Gastroesophageal sphincter (tissue), 4 donors: ENCODE data around the gene ITCH. TPM values are rescaled to one million over a fixed set of nuclear protein-coding genes. Genes with fewer than 3 reads are reported as not detected.
A peak's percentile ranks its signal among the peaks of the same experiment; 100 is the strongest.
"Not testable (repeated sequence)": the region's sequence is repeated elsewhere in the genome, so short reads cannot be mapped to it uniquely, and the experiment has no call there.

ENCODE experiments used
- ATAC-seq: fragments of 150-250 bp; one replicate; pipeline ENCODE4 v1.9.1; 2016; ENCODE audit warnings: mild to moderate bottlenecking, moderate library complexity
- H3K27ac ChIP-seq, 4 donors: fragments of 200-600 bp; sonication (generic) in 3 of 4; 1 replicate in 3 of 4; 2 replicates in 1 of 4; pipeline ENCODE4 v1.5.1; 2016 to 2019
- H3K27me3 ChIP-seq: fragments of 200-600 bp; sonication (generic); one replicate; pipeline ENCODE4 v1.5.1; 2019
- H3K36me3 ChIP-seq, 2 donors: fragments of 200-600 bp; sonication (generic); one replicate each; pipeline ENCODE4 v1.5.1; 2019; ENCODE audit warnings: control low read depth in 1 of 2
- H3K4me1 ChIP-seq, 3 donors: fragments of 200-600 bp; sonication (generic); 1 replicate in 2 of 3; 2 replicates in 1 of 3; pipeline ENCODE4 v1.5.1; 2016 to 2019; ENCODE audit warnings: control low read depth in 2 of 3
- H3K4me3 ChIP-seq, 2 donors: fragments of 200-600 bp; sonication (generic); one replicate each; pipeline ENCODE4 v1.5.1; 2019; ENCODE audit warnings: mild to moderate bottlenecking in 1 of 2, moderate library complexity in 1 of 2
- H3K9me3 ChIP-seq, 3 donors: fragments of 200-600 bp; sonication (generic); one replicate each; pipeline ENCODE4 v1.5.1; 2017 to 2019; ENCODE audit warnings: control low read depth in 2 of 3
- CTCF ChIP-seq, 4 experiments: fragments of 200-600 bp in 2 of 4; fragments of 450-650 bp in 2 of 4; sonication (generic) in 1 of 4; IDR thresholded peaks; one replicate each; pipeline ENCODE4 v1.5.1; 2017 to 2019; ENCODE audit warnings: antibody characterized with exemption in 4 of 4, mild to moderate bottlenecking in 2 of 4, moderate library complexity in 2 of 4
- EP300 ChIP-seq: sonication (generic); formaldehyde crosslinking; IDR thresholded peaks from one replicate; pipeline ENCODE4 v1.6.1; 2017; ENCODE audit warnings: antibody characterized with exemption, mild to moderate bottlenecking
- POLR2A ChIP-seq, 2 donors: fragments of 450-650 bp; IDR thresholded peaks; one replicate each; pipeline ENCODE4 v1.6.1; 2017; ENCODE audit warnings: antibody characterized with exemption in 2 of 2, mild to moderate bottlenecking in 2 of 2, moderate library complexity in 1 of 2
- POLR2AphosphoS5 ChIP-seq: sonication (generic); formaldehyde crosslinking; IDR thresholded peaks from one replicate; pipeline ENCODE4 v1.6.1; 2017; ENCODE audit warnings: antibody characterized with exemption
- WGBS, 2 donors: methylation state at CpG; one replicate each; pipeline ENCODE4 v1.1.5; 2018; ENCODE audit warnings: low coverage in 1 of 2; 5-methylcytosine and 5-hydroxymethylcytosine counted together
- total RNA-seq, 4 donors: library from RNA; depleted of rRNA; stranded (reverse); fragments of >200 nt; gene quantifications; one replicate each; pipeline ENCODE4 v1.1.0, GENCODE V29; 2016

ITCH gene
- total RNA-seq, 4 donors from 2014 or later, result 59.5 to 75.5 (median 65.1) TPM

DNA sequence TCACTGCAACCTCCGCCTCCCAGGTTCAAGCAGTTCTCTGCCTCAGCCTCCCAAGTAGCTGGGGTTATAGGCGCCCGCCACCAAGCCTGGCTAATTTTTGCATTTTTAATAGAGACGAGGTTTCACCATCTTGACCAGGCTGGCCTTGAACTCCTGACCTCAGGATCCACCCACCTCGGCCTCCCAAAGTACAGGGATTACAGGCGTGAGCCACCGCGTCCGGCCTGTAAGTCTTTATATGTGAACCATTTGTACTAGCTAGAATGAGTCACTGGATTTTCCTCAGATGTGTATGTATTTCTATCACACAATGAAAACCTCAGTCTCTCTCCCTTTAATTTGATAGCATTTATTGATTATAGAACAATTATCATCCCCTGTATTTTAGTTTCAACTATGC, 34.0 kb downstream of the ITCH start:
- Histone ChIP-seq H3K4me1 (peaks cover 0 to 36% (median 0%) of the 10 kb centered on the region in 3 donors), H3K9me3 (no peaks in the 10 kb centered on the region), H3K4me3 (no peak overlapping the region), H3K27me3 (no peaks in the 10 kb centered on the region), H3K27ac (peak overlapping the region in 2 of 4 donors; percentile 2 to 9), H3K36me3 (peaks cover 0 to 57% of the 10 kb centered on the region in 2 donors)
- WGBS, 2 donors, result 83 to 98% methylated on average over 1 to 6 of the region's 9 CpGs
- TF ChIP-seq POLR2A (IDR thresholded peaks at IDR 0.05) (no peak), EP300 (no peak), CTCF (IDR thresholded peaks at IDR 0.05) (no peak), POLR2AphosphoS5 (no peak)
- no peak for ATAC-seq

DNA sequence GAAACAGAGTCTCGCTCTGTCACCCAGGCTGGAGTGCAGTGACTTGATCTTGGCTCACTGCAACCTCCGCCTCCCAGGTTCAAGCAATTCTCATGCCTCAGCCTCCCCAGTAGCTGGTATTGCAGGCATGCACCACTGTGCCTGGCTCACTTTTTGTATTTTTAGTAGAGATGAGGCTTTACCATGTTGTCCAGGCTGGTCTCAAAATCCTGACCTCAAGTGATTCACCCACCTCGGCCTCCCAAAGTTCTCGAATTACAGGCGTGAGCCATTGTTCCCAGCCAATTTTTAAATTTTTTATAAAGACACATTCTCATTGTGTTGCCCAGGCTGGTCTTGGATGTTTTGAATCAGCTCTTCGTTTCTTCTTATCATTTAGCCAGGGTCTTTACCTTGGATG, 37.7 kb downstream of the ITCH start:
- not testable (repeated sequence) for ATAC-seq, H3K27me3 ChIP-seq, H3K4me3 ChIP-seq, H3K27ac ChIP-seq, H3K9me3 ChIP-seq
- 82% methylated on average over 6 of the region's 6 CpGs for WGBS, 2 donors
- Histone ChIP-seq H3K4me1 (peaks cover 0 to 63% (median 0%) of the 10 kb centered on the region in 3 donors), H3K36me3 (peaks cover 0 to 26% of the 10 kb centered on the region in 2 donors)

DNA sequence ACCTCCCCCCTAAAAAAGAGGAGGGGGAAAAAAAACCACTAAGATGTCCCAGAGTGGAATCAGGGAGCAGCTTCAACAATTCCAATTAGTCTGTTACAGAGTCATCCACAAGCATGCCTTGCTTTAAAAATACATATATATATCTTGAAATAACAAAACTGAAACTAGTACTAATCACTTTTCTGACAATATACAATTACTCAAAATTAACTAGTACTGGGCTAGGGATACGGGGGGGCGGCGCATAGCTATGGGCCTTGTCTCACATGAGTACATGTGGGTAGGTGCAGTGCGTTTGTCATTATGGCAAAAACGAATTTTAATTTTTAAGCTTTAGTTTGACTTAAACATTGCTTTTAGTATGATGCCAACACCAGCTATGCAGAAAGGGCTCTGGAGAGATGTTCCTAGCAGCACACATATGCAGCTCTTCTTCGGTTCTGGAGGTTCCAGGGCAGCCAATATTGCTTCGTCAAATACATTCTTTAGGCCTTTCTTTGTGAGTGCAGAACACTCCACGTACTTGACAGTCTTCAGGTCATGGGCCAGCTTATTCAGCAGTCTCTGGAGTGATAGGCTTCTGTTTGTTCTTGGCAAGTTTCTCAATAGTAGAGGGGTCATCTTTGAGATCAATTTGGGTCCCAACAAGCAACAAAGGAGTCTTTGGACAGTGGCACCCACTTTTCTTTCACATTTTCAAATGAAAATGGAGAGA, 38.8 kb downstream of the ITCH start:
- no peaks in the 10 kb centered on the region for H3K27me3 ChIP-seq
- peaks cover 0 to 24% of the 10 kb centered on the region in 2 donors for H3K36me3 ChIP-seq
- H3K4me3 ChIP-seq, result no peak overlapping the region
- no peaks in the 10 kb centered on the region for H3K9me3 ChIP-seq
- TF ChIP-seq POLR2A (IDR thresholded peaks at IDR 0.05) (no peak), POLR2AphosphoS5 (no peak)
- H3K4me1 ChIP-seq, result peaks cover 0 to 59% (median 0%) of the 10 kb centered on the region in 3 donors
- 79 to 84% methylated on average over 8 of the region's 8 CpGs for WGBS, 2 donors
- ATAC-seq, result no peak
- peak overlapping the region in 1 of 4 donors; percentile 23 for H3K27ac ChIP-seq

GRCh38 chr20:34402461-34402860, 39.4 kb downstream of the ITCH start:
- 17 to 44% methylated on average over 1 of the region's 1 CpG for WGBS, 2 donors
- Histone ChIP-seq H3K27ac (peak overlapping the region in 1 of 4 donors; percentile 23), H3K9me3 (no peaks in the 10 kb centered on the region), H3K4me1 (peaks cover 0 to 54% (median 0%) of the 10 kb centered on the region in 3 donors), H3K4me3 (no peak overlapping the region), H3K36me3 (peaks cover 0 to 22% of the 10 kb centered on the region in 2 donors), H3K27me3 (no peaks in the 10 kb centered on the region)
- TF ChIP-seq POLR2A (IDR thresholded peaks at IDR 0.05) (no peak), POLR2AphosphoS5 (no peak), EP300 (no peak), CTCF (IDR thresholded peaks at IDR 0.05) (no peak)
- no peak for ATAC-seq

DNA sequence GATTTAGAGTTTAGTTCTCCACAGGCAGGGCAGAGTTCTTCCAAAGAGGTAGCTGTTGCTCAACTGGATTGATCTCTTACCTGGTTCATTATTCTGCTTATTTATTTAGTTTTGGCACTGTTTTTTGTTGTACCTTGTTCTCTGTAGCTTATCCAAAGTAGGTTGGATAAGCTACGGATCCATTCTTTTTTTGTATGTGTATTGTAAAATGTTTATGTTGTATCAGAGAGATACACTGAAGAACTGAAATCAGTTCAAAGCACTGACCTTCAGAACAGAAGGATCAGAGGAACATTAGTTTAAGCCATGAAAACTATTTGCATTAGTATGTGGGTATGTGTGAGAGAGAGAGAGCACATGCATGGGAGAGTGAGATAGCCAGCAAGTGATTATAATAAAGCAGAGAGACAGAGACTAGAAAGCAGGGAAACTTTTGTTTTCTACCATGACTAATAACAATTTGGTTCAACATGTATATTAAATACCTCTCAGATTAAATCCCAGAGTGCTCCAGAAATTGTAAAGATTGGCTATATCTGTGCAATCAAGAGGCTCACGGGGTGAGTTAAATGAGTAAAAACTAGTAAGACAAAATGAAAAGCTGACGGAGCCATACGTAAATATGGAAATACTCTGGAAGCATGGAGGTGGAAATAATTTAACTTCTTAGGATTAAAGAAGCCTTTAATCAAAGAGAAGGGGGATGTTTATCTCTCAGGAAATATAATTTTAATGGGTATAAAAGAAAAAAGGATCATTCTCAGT, 40.2 kb downstream of the ITCH start:
- Histone ChIP-seq H3K4me1 (peaks cover 0 to 46% (median 0%) of the 10 kb centered on the region in 3 donors), H3K4me3 (no peak overlapping the region), H3K36me3 (peaks cover 0 to 28% of the 10 kb centered on the region in 2 donors), H3K27me3 (no peaks in the 10 kb centered on the region), H3K27ac (no peak overlapping the region), H3K9me3 (no peaks in the 10 kb centered on the region)
- ATAC-seq, result no peak
- WGBS, 2 donors, result 67 to 70% methylated on average over 4 of the region's 4 CpGs
- no peak for TF ChIP-seq POLR2A (IDR thresholded peaks at IDR 0.05)
- no peak for TF ChIP-seq CTCF (IDR thresholded peaks at IDR 0.05)
- no peak for TF ChIP-seq EP300
- no peak for TF ChIP-seq POLR2AphosphoS5
